CD14-positive monocyte (primary cell): ENCODE results near the gene TMED8. TPM values are rescaled to one million over a fixed set of nuclear protein-coding genes. Genes with fewer than 3 reads are reported as not detected.

ENCODE experiments used
- DNase-seq, 3 donors: peaks; one replicate each; pipeline ENCODE4 v3.0.0-alpha.2; 2011 to 2022
- H2AFZ ChIP-seq: 2 replicates; pipeline ENCODE4 v1.6.0; 2012; ENCODE audit warnings: mild to moderate bottlenecking, low read depth, low read length, inconsistent platforms; ENCODE audit not compliant: insufficient read depth, poor library complexity, severe bottlenecking
- H3K27ac ChIP-seq, 2 donors: 1 replicate in 1 of 2; 2 replicates in 1 of 2; pipeline ENCODE4 v1.5.1; 2012 to 2013; ENCODE audit warnings: low read length in 2 of 2, control low read depth in 1 of 2, inconsistent platforms in 1 of 2, low read depth in 1 of 2, mild to moderate bottlenecking in 1 of 2
- H3K27me3 ChIP-seq, 2 donors: one replicate each; pipeline versions ENCODE4 v1.6.0 to v1.6.1; 2011 to 2013; ENCODE audit warnings: low read length in 2 of 2; ENCODE audit not compliant: control insufficient read depth in 2 of 2, insufficient read depth in 2 of 2
- H3K36me3 ChIP-seq, 2 donors: replicated peaks in 1 of 2; 1 replicate in 1 of 2; 2 replicates in 1 of 2; pipeline versions ENCODE4 v1.5.1 to v1.6.1; 2012 to 2013; ENCODE audit warnings: low read length in 2 of 2, control low read depth in 1 of 2, inconsistent platforms in 1 of 2, mild to moderate bottlenecking in 1 of 2; ENCODE audit not compliant: insufficient read depth in 2 of 2, control insufficient read depth in 1 of 2
- H3K4me1 ChIP-seq, 2 donors: 1 replicate in 1 of 2; 2 replicates in 1 of 2; pipeline versions ENCODE4 v1.5.1 to v1.6.1; 2012 to 2013; ENCODE audit warnings: low read length in 2 of 2, control low read depth in 1 of 2, inconsistent platforms in 1 of 2, mild to moderate bottlenecking in 1 of 2, moderate library complexity in 1 of 2; ENCODE audit not compliant: insufficient read depth in 2 of 2, control insufficient read depth in 1 of 2
- H3K4me2 ChIP-seq: replicated peaks from 2 replicates; pipeline ENCODE3; 2012; ENCODE audit warnings: low read length, moderate library complexity, mild to moderate bottlenecking; ENCODE audit not compliant: poor library complexity, severe bottlenecking; ENCODE audit errors: extremely low read depth
- H3K4me3 ChIP-seq, 3 experiments: fragments of 200-600 bp in 1 of 3; sonication (generic) in 1 of 3; replicated peaks in 1 of 3; 1 replicate in 2 of 3; 2 replicates in 1 of 3; pipeline ENCODE4 v1.5.1; 2011 to 2013; ENCODE audit warnings: low read length in 3 of 3, mild to moderate bottlenecking in 3 of 3, control low read depth in 2 of 3, low read depth in 2 of 3, inconsistent platforms in 1 of 3, moderate library complexity in 1 of 3
- H3K79me2 ChIP-seq: 2 replicates; pipeline ENCODE4 v1.6.0; 2012; ENCODE audit warnings: mild to moderate bottlenecking, control low read depth, inconsistent platforms, low read length, moderate library complexity; ENCODE audit not compliant: insufficient read depth
- H3K9ac ChIP-seq: 2 replicates; pipeline ENCODE4 v1.6.0; 2017; ENCODE audit warnings: low read length, mild to moderate bottlenecking; ENCODE audit not compliant: insufficient read depth, poor library complexity, severe bottlenecking
- H3K9me3 ChIP-seq, 2 donors: replicated peaks in 1 of 2; 1 replicate in 1 of 2; 2 replicates in 1 of 2; pipeline versions ENCODE4 v1.5.1 to v1.6.1; 2012 to 2013; ENCODE audit warnings: low read length in 2 of 2, control low read depth in 1 of 2; ENCODE audit not compliant: control insufficient read depth in 1 of 2, insufficient read depth in 1 of 2
- H4K20me1 ChIP-seq: 2 replicates; pipeline ENCODE4 v1.6.0; 2012; ENCODE audit warnings: mild to moderate bottlenecking, low read length, control low read depth, moderate library complexity; ENCODE audit not compliant: insufficient read depth
- H3K27ac Mint-ChIP-seq, 7 donors: one replicate each; pipeline ENCODE4 v1.8.0; 2020; ENCODE audit warnings: mild to moderate bottlenecking in 7 of 7, mixed read lengths in 7 of 7, moderate library complexity in 6 of 7, inconsistent platforms in 2 of 7
- H3K27me3 Mint-ChIP-seq, 3 donors: one replicate each; pipeline ENCODE4 v1.8.0; 2021 to 2022; ENCODE audit warnings: low read depth in 3 of 3, mild to moderate bottlenecking in 3 of 3, mixed read lengths in 3 of 3, moderate library complexity in 3 of 3, inconsistent platforms in 1 of 3
- H3K36me3 Mint-ChIP-seq, 2 donors: one replicate each; pipeline ENCODE4 v1.8.0; 2020; ENCODE audit warnings: mixed read lengths in 2 of 2, inconsistent platforms in 1 of 2, mild to moderate bottlenecking in 1 of 2
- H3K4me1 Mint-ChIP-seq: one replicate; pipeline ENCODE4 v1.8.0; 2020; ENCODE audit warnings: mild to moderate bottlenecking, mixed read lengths
- H3K4me3 Mint-ChIP-seq, 2 donors: one replicate each; pipeline ENCODE4 v1.8.0; 2020; ENCODE audit warnings: mild to moderate bottlenecking in 2 of 2, mixed read lengths in 2 of 2, moderate library complexity in 1 of 2
- H3K9me3 Mint-ChIP-seq, 7 donors: one replicate each; pipeline ENCODE4 v1.8.0; 2020 to 2022; ENCODE audit warnings: mixed read lengths in 7 of 7, mild to moderate bottlenecking in 6 of 7, moderate library complexity in 6 of 7, inconsistent platforms in 2 of 7
- WGBS: methylation state at CpG from one replicate; pipeline ENCODE4 v1.1.5; 2013; ENCODE audit warnings: missing lambda C conversion rate; ENCODE audit not compliant: insufficient coverage; 5-methylcytosine and 5-hydroxymethylcytosine counted together
- intact Hi-C, 2 donors: fragments of 100-400 bp; cut with micrococcal nuclease; formaldehyde crosslinking; loops; one replicate each; pipeline versions ENCODE4 v1.15.0 to v1.15.1; 2023
- polyA plus RNA-seq, 3 donors: library from polyadenylated mRNA; depleted of rRNA in 1 of 3; unstranded in 2 of 3; stranded (reverse) in 1 of 3; fragments of 300-500 nt in 2 of 3; fragments of >200 nt in 1 of 3; fragmentation: Illumina TruSeq in 2 of 3; gene quantifications; 1 replicate in 2 of 3; 2 replicates in 1 of 3; pipeline ENCODE4 v1.2.3, GENCODE V29; 2012 to 2021
- TF ChIP-seq, protein P1 (sequence below): fragments of 200-600 bp; IDR thresholded peaks from one replicate; pipeline ENCODE4 v1.8.0; 2022; ENCODE audit warnings: antibody characterized with exemption, mild to moderate bottlenecking

The TMED8 gene
- polyA plus RNA-seq, 3 donors, result 5.4 to 6.2 (median 6.1) TPM

DNA sequence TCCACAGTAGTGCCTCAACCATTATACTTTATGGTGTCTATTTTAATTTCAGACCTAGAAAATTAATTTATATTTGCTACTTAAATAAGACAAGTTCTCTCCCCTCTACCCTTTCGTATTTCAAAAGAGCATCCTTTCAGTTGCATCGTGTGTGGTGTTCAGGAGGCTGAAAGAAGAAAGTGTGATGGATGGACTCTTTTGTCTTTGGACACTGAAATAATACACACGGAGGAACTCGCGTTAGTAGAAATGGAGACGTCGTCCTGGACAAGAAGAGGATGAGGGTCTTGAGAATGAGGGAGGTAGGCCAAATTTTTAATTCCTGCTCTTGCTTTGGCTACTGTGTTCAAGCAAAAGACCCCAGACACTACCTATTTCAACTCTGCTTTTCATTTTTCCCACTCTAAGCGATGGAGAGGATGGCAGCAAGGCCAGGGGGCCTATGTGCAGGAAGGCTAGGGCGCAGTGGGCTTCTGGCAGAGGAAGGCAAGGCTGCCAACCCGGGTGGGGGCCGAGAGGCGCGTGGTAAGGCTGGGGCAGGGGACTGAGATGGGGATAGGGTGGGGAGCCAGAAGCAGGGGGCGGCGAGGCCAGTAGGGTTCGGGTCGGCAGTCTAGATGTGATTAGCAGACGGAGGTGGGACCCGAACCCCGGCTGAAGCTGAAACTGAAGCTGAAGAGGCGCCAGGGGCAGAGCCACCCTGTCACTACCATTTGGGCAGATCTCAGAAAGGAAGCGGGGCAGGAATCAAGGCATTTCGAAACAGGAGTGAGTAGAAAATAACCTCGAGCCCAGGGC is 722 bp downstream of the TMED8 start:
- Histone ChIP-seq H3K9me3 (no peaks in the 10 kb centered on the region), H3K4me3 (peak overlapping the region; percentile 75 to 99 (median 89)), H3K27ac (peak overlapping the region in 1 of 2 donors; percentile 79), H3K79me2 (peaks cover 51% of the 10 kb centered on the region), H3K27me3 (no peaks in the 10 kb centered on the region), H3K36me3 (no peaks in the 10 kb centered on the region), H4K20me1 (peaks cover 8% of the 10 kb centered on the region), H3K9ac (peak overlapping the region; percentile 87), H3K4me2 (peak overlapping the region; percentile 94), H3K4me1 (peaks cover 42 to 45% of the 10 kb centered on the region in 2 donors), H2AFZ (peak overlapping the region; percentile 95)
- intact Hi-C loops, result loop anchor here (5.0 kb wide), 2 partner anchors 54 to 81 kb away; partner anchors contain the start of genes AHSA1 (in 2 of the 2), GSTZ1 (in 2 of the 2), POMT2 (in 2 of the 2) and VIPAS39 (in 2 of the 2)
- peak overlapping the region; percentile 88 to 95 for H3K4me3 Mint-ChIP-seq
- DNase-seq, result peak in 2 of 3 donors; percentile 14 to 17
- TF ChIP-seq, protein P1, sequence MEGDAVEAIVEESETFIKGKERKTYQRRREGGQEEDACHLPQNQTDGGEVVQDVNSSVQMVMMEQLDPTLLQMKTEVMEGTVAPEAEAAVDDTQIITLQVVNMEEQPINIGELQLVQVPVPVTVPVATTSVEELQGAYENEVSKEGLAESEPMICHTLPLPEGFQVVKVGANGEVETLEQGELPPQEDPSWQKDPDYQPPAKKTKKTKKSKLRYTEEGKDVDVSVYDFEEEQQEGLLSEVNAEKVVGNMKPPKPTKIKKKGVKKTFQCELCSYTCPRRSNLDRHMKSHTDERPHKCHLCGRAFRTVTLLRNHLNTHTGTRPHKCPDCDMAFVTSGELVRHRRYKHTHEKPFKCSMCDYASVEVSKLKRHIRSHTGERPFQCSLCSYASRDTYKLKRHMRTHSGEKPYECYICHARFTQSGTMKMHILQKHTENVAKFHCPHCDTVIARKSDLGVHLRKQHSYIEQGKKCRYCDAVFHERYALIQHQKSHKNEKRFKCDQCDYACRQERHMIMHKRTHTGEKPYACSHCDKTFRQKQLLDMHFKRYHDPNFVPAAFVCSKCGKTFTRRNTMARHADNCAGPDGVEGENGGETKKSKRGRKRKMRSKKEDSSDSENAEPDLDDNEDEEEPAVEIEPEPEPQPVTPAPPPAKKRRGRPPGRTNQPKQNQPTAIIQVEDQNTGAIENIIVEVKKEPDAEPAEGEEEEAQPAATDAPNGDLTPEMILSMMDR, result no peak
- H3K9me3 Mint-ChIP-seq, result peaks cover 0 to 2% (median 0%) of the 10 kb centered on the region in 7 donors
- peaks cover 0 to 2% (median 0%) of the 10 kb centered on the region in 3 donors for H3K27me3 Mint-ChIP-seq
- 4% methylated on average over 23 of the region's 24 CpGs for WGBS
- H3K4me1 Mint-ChIP-seq, result peaks cover 44% of the 10 kb centered on the region
- H3K36me3 Mint-ChIP-seq, result peaks cover 3 to 8% of the 10 kb centered on the region in 2 donors
- peak overlapping the region; percentile 43 to 93 (median 87) for H3K27ac Mint-ChIP-seq

DNA sequence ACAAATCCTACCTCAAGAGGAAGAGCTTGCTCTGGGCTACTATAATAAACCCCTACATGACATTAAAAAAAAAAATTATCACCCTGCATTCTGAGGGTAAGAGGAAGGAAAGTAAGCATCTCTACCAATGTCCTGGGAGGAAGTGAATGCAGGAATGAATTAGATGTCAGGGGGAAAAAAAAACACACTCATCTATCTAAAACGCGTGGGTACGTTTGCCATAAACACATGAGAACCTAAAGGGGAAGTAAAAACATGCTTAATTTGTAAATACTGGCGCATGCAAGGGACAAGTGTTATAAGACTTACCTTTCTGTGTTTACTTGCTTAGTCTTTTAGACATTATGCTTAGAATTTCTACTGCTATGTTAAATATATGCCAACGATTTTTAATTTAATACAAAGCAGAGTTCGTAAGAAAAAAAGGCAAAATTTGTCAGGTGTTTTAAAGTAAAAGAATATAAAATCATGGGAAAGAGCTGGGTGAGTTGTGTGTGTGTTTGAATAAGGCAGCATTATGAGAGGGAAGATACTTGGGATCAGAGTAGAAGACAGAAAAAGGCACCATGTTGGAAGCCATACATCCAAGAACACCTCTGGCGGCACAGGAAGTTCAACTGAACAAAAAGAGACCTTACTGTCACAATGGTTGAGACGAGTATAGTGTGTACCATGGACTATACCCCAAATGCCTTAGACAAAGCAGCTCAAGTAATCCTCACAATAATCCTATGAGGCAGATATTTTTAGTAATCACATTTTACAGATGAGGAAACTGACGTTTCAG is 1.5 kb downstream of the TMED8 start:
- peak; percentile 15 to 43 (median 32) for DNase-seq
- H3K27me3 Mint-ChIP-seq, result peaks cover 0 to under 1% (median 0%) of the 10 kb centered on the region in 3 donors
- peak overlapping the region; percentile 94 for H3K4me2 ChIP-seq
- H3K27me3 ChIP-seq, result no peaks in the 10 kb centered on the region
- intact Hi-C loops, result loop anchor here (5.0 kb wide), 2 partner anchors 53 to 82 kb away; partner anchors contain the start of genes AHSA1 (in 2 of the 2), GSTZ1 (in 2 of the 2), POMT2 (in 2 of the 2) and VIPAS39 (in 2 of the 2)
- H3K79me2 ChIP-seq, result peaks cover 58% of the 10 kb centered on the region
- no peaks in the 10 kb centered on the region for H3K9me3 ChIP-seq
- H4K20me1 ChIP-seq, result peaks cover 8% of the 10 kb centered on the region
- peaks cover 39 to 45% of the 10 kb centered on the region in 2 donors for H3K4me1 ChIP-seq
- TF ChIP-seq, protein P1, result no peak
- H3K27ac Mint-ChIP-seq, result peak overlapping the region in 6 of 7 donors; percentile 29 to 88 (median 69)
- H3K4me1 Mint-ChIP-seq, result peaks cover 37% of the 10 kb centered on the region
- H3K36me3 Mint-ChIP-seq, result peaks cover 3 to 12% of the 10 kb centered on the region in 2 donors
- no peak overlapping the region for H3K9ac ChIP-seq
- WGBS, result 60% methylated on average over 1 of the region's 9 CpGs
- peak overlapping the region in 2 of 3 experiments; percentile 89 to 99 for H3K4me3 ChIP-seq
- H3K27ac ChIP-seq, result no peak overlapping the region
- H3K9me3 Mint-ChIP-seq, result peaks cover 0 to 2% (median 0%) of the 10 kb centered on the region in 7 donors
- peak overlapping the region; percentile 88 to 95 for H3K4me3 Mint-ChIP-seq
- peak overlapping the region; percentile 95 for H2AFZ ChIP-seq
- no peaks in the 10 kb centered on the region for H3K36me3 ChIP-seq
